PC-3 (cell line): Measurements from ENCODE around the gene ARHGAP6. TPM values are rescaled to one million over a fixed set of nuclear protein-coding genes. Genes with fewer than 3 reads are reported as not detected.

Experiments used
- ATAC-seq: fragments of 200-7000 bp; cut with Tn5 transposase; 2 replicates; pipeline ENCODE4 v1.9.1; 2020; ENCODE audit warnings: mild to moderate bottlenecking, moderate library complexity
- BruUV-seq: library from RNA; stranded (reverse); fragments of 400-500 nt; replicated peaks from 2 replicates; lab custom pipeline; 2021; lab: Mats Ljungman, UMichigan
- CTCF ChIA-PET: fragments of 300-600 bp; sonication (Branson Sonifier 250); formaldehyde crosslinking; loops from one replicate; lab custom pipeline; 2022; ENCODE audit warnings: antibody characterized with exemption; lab: Charles Lee
- POLR2A ChIA-PET: fragments of 300-600 bp; sonication (Branson Sonifier 250); formaldehyde crosslinking; loops from one replicate; lab custom pipeline; 2022; ENCODE audit warnings: antibody characterized with exemption; ENCODE audit not compliant: unreplicated experiment; lab: Charles Lee
- DNase-seq: peaks from one replicate; pipeline ENCODE4 v3.0.0-alpha.2; 2015
- H2AFZ ChIP-seq: fragments of 300-600 bp; sonication (generic); 2 replicates; pipeline ENCODE4 v1.6.0; 2016; ENCODE audit warnings: antibody characterized with exemption, low read length
- H3F3A ChIP-seq: fragments of 300-600 bp; sonication (generic); one replicate; pipeline ENCODE4 v1.6.0; 2017; ENCODE audit warnings: antibody characterized with exemption, low read length, control low read depth, mild to moderate bottlenecking; ENCODE audit not compliant: unreplicated experiment
- H3K27ac ChIP-seq: fragments of 300-600 bp; sonication (generic); 2 replicates; pipeline ENCODE4 v1.5.1; 2016; ENCODE audit warnings: mild to moderate bottlenecking, low read length
- H3K27me3 ChIP-seq: fragments of 300-600 bp; sonication (generic); 2 replicates; pipeline ENCODE4 v1.6.1; 2016; ENCODE audit warnings: low read length, mixed read lengths
- H3K36me3 ChIP-seq: fragments of 300-600 bp; sonication (generic); 2 replicates; pipeline ENCODE4 v1.6.1; 2016; ENCODE audit warnings: low read depth, mixed run types, low read length, mixed read lengths
- H3K4me1 ChIP-seq: fragments of 300-600 bp; sonication (generic); 2 replicates; pipeline ENCODE4 v1.5.1; 2016; ENCODE audit warnings: low read length; ENCODE audit not compliant: insufficient read depth
- H3K4me2 ChIP-seq: fragments of 300-600 bp; sonication (generic); 2 replicates; pipeline ENCODE4 v1.6.0; 2016; ENCODE audit warnings: low read length
- H3K4me3 ChIP-seq: fragments of 300-600 bp; sonication (generic); 2 replicates; pipeline ENCODE4 v1.5.1; 2016; ENCODE audit warnings: mild to moderate bottlenecking, low read length, mixed read lengths
- H3K79me2 ChIP-seq: fragments of 300-600 bp; sonication (generic); 2 replicates; pipeline ENCODE4 v1.6.1; 2017; ENCODE audit warnings: low read length, mixed read lengths
- H3K9ac ChIP-seq: fragments of 300-600 bp; sonication (generic); 2 replicates; pipeline ENCODE4 v1.6.0; 2016; ENCODE audit warnings: mild to moderate bottlenecking, low read length
- H3K9me2 ChIP-seq: fragments of 300-600 bp; sonication (generic); replicated peaks from 2 replicates; pipeline ENCODE4 v1.6.1; 2016; ENCODE audit warnings: mixed run types, low read length, mixed read lengths
- H3K9me3 ChIP-seq: fragments of 300-600 bp; sonication (generic); 2 replicates; pipeline ENCODE4 v1.6.1; 2016; ENCODE audit warnings: low read length, mixed read lengths
- H4K20me1 ChIP-seq: fragments of 300-600 bp; sonication (generic); 2 replicates; pipeline ENCODE4 v1.6.1; 2016; ENCODE audit warnings: low read length, mixed read lengths
- CTCF ChIP-seq: fragments of 300-600 bp; sonication (generic); conservative IDR thresholded peaks from 2 replicates; pipeline ENCODE4 v1.5.1; 2017; ENCODE audit warnings: antibody characterized with exemption, low read depth, mild to moderate bottlenecking, low read length
- EZH2 ChIP-seq: fragments of 300-600 bp; sonication (generic); IDR thresholded peaks from one replicate; pipeline ENCODE4 v1.6.1; 2017; ENCODE audit warnings: antibody characterized with exemption, mild to moderate bottlenecking, low read length; ENCODE audit not compliant: unreplicated experiment
- EZH2phosphoT487 ChIP-seq: fragments of 300-600 bp; sonication (generic); IDR thresholded peaks from 2 replicates; pipeline ENCODE4 v1.6.1; 2018; ENCODE audit warnings: mild to moderate bottlenecking, antibody characterized with exemption, low read length, borderline replicate concordance
- intact Hi-C: fragments of 100-400 bp; cut with micrococcal nuclease; formaldehyde crosslinking; loops from 2 replicates; pipeline ENCODE4 v1.9.0; 2023
- total RNA-seq: library from RNA; depleted of rRNA; stranded (reverse); fragments of >200 nt; gene quantifications from 2 replicates; pipeline ENCODE4 v1.2.3, GENCODE V29; 2014

The ARHGAP6 gene
- total RNA-seq, 1 experiment from 2014 or later: 2.8 TPM

GRCh38 chrX:11319806-11320520 is 345.8 kb downstream of the ARHGAP6 start:
- ChIA-PET CTCF (no interaction called here), POLR2A (no interaction called here)
- no peaks in the 10 kb centered on the region for H3K36me3 ChIP-seq
- DNase-seq (no peak), ATAC-seq (no peak)
- H3K27ac ChIP-seq: no peak overlapping the region
- no TSS peak for BruUV-seq
- no peak overlapping the region for H2AFZ ChIP-seq
- H3K9me2 ChIP-seq: no peaks in the 10 kb centered on the region
- H4K20me1 ChIP-seq: no peaks in the 10 kb centered on the region
- intact Hi-C loops: no loop called here
- H3K27me3 ChIP-seq: no peaks in the 10 kb centered on the region
- no peaks in the 10 kb centered on the region for H3K9me3 ChIP-seq
- no peak for TF ChIP-seq EZH2phosphoT487
- TF ChIP-seq EZH2: no peak
- TF ChIP-seq CTCF: no peak
- H3K4me2 ChIP-seq: no peak overlapping the region
- no peaks in the 10 kb centered on the region for H3K4me1 ChIP-seq
- H3K4me3 ChIP-seq: no peak overlapping the region
- no peaks in the 10 kb centered on the region for H3F3A ChIP-seq
- H3K79me2 ChIP-seq: no peaks in the 10 kb centered on the region
- no peak overlapping the region for H3K9ac ChIP-seq

DNA sequence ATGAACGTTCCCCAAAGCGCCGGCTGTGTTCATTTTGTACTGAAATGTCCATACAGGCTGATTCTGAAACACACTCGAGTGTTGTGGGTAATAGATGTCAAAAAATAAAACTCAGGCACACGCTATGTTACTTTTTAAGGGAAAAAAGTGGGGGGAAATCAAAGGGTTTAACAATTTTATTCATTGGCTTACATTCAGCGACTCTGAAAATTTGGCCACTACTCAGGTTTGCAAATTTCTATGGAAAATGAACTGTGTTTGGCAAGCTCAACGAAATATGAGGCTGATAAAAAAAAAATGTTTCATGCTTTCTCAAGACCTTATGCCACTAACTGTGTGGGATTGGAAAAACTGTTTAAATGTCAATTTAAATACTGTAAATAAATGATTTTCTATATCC is 354.0 kb downstream of the ARHGAP6 start:
- POLR2A ChIA-PET: no interaction called here

More for the DNA sequence above, 354.0 kb downstream of the ARHGAP6 start:
- Histone ChIP-seq H3K9ac (no peak overlapping the region), H3K27me3 (no peaks in the 10 kb centered on the region), H3K4me3 (no peak overlapping the region), H3K9me2 (no peaks in the 10 kb centered on the region), H3K36me3 (no peaks in the 10 kb centered on the region), H2AFZ (no peak overlapping the region), H3K4me1 (no peaks in the 10 kb centered on the region), H3K9me3 (no peaks in the 10 kb centered on the region), H3K27ac (no peak overlapping the region), H3K79me2 (no peaks in the 10 kb centered on the region), H4K20me1 (no peaks in the 10 kb centered on the region), H3K4me2 (no peak overlapping the region), H3F3A (no peaks in the 10 kb centered on the region)
- TF ChIP-seq CTCF (no peak), EZH2phosphoT487 (no peak), EZH2 (no peak)
- BruUV-seq: no TSS peak
- intact Hi-C loops: no loop called here
- no peak for ATAC-seq
- CTCF ChIA-PET: no interaction called here
- no peak for DNase-seq
